Adipose tissue (tissue), 3 donors: ENCODE results near the gene TNIP2. TPM values are rescaled to one million over a fixed set of nuclear protein-coding genes. Genes with fewer than 3 reads are reported as not detected.

Source experiments
- H3K27ac ChIP-seq: one replicate; pipeline ENCODE4 v1.5.1; 2013; ENCODE audit warnings: low read depth, low read length
- WGBS, 3 donors: extraction: QIAGEN DNeasy Blood & Tissue Kit; methylation state at CpG; one replicate each; pipeline ENCODE4 v1.1.7; 2013; 5-methylcytosine and 5-hydroxymethylcytosine counted together
- polyA plus RNA-seq, 3 donors: library from polyadenylated mRNA; stranded (reverse); fragments of 200-250 nt; gene quantifications; one replicate each; pipeline ENCODE4 v1.2.3, GENCODE V29; 2013
- donor health status: healthy with polysubstance abuse.
- donor health status: Bipolar disorder and iron deficiency.
- donor health status: healthy.

The TNIP2 gene, protein sequence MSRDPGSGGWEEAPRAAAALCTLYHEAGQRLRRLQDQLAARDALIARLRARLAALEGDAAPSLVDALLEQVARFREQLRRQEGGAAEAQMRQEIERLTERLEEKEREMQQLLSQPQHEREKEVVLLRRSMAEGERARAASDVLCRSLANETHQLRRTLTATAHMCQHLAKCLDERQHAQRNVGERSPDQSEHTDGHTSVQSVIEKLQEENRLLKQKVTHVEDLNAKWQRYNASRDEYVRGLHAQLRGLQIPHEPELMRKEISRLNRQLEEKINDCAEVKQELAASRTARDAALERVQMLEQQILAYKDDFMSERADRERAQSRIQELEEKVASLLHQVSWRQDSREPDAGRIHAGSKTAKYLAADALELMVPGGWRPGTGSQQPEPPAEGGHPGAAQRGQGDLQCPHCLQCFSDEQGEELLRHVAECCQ
- polyA plus RNA-seq, result 10 to 100 TPM; 18.2 to 52.9 (median 52.5) TPM

DNA sequence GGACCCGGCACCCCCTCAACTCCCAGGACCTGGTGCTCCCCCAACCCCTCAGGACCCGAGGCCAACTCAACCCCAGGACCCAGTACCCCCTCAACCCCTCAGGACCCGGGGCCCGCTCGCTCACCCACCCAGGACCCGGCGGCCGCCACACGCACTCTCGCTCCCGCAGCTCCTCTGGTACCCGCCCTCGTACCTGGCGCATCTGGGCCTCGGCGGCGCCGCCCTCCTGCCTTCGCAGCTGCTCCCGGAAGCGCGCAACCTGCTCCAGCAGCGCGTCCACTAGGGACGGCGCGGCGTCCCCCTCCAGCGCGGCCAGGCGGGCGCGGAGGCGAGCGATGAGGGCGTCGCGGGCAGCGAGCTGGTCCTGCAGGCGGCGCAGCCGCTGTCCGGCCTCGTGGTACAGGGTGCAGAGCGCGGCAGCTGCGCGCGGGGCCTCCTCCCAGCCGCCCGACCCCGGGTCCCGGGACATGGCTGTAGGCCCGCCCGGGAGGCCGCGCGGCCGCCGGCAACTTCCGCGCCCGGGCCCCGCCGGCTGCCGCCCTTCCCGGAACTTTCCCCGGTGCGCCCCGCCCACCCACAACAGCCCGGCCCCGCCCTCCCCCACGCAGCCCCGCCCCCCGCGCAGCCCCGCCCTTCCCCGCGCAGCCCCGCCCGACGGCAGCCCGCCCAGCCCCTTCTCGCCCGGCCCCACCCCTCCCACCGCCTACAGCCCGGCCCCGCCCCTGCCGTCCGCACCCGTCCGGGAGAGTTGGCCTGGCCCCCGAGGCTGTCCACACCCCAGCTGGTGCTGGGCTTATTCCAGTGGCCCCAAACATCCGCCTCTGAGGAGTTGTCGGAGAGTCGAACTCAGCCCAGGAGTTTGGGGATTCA is at the start of gene TNIP2:
TNIP2 (minus strand) TSS at position 516 of the 870 bp plus-strand sequence; CDS start at position 469, 47 bp downstream.
- WGBS, 3 donors, result 0 to 1% (median 1%) methylated on average over 70 to 88 of the region's 96 CpGs
- peak within 1 kb of the TSS; percentile 17 for H3K27ac ChIP-seq

DNA sequence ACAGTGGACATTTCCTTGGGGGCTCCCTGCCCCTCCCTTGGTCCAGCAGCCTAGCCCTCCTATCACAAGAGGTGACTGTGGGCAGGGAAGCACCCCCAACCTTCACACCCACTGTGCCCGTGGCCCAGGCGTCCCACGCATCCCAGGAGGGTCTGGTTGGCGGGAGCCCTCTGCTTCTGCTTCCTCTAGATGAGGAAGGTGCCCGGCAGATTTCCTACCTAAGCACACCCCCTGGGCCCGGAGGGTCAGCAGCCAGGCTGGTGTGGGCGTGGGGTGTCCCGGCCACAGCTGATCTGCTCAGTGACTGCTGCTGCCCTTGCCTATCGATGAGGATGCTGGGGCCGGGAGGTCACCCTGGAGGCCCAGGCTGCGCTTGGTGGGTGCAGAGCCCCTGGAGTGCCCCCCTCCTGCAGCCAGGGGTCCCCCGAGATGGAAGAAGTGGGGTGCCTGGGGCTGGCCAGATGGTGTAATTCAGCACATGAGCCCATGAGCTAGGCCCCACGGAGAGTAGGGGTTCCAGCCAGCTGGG is 48.9 kb upstream of the TNIP2 start:
- no peak overlapping the region for H3K27ac ChIP-seq
- WGBS, 3 donors, result 73 to 79% (median 74%) methylated on average over 13 of the region's 13 CpGs

DNA sequence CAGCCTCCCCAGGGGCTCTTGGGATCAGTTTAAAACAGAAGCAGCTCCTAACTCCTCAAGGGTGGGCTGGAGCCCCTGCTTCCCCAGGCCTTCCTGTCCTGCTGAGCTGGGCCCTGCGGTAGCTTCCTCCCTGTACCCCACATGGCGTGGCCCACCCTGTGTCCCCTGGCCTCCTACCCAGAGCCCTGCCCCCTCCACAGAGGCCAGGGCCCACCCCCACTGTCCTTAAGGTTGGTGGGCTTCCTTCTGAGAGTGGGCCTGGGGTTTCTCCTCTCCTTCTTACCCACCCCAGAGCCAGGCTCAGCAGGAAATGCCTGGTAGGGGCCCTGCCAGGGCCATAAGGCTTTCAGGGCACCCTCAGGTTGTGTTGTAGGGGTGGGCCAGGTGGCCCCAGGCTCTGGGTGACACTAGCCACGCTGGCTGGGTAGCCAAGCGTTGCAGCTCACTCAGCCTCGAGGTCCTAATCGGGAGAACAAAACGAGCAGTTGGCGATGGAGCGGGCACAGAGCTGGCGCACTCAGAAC is 48.4 kb upstream of the TNIP2 start:
- H3K27ac ChIP-seq, result no peak overlapping the region
- WGBS, 3 donors, result 79 to 86% (median 84%) methylated on average over 10 of the region's 10 CpGs

DNA sequence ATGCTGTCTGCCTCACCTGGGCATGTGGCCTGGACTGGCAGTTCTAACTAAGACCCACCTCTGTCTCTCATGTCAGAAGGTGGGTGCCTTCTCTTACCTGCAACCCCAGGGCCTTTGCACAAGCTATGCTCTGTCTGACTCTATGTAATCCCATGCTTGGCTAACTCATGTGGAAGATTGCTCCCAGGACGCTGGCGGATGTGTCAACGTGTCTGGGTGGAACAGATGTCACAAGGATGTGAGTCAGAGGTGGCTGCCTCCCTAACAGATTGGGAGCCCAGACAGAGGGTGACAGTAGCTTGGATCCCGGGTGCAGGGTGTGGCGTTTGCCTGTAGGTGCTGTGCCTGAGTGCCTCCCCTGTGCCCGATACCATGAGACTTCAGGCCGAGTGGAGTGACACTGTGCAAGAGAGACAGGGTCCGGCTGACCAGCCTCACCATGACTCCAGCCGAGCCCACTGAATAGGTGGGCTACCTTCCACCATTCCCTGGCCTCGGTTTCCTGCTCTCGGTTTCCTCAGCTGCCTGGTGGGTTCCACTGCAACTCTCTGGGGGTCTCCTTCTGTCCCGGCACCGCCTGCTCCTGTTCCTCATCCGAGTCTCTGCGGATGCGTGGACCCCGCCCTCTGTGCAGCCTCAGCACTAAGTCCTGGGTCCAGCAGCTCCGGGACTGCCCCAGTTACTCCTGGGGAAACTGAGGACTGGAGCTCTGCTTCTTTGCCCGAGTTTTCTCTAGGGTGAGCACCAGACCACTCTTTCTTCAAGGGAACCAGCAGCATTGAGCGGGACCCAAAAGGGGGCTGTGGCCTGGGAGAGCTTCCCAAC is 47.7 kb upstream of the TNIP2 start:
- WGBS, 3 donors, result 81 to 95% (median 83%) methylated on average over 20 of the region's 20 CpGs
- no peak overlapping the region for H3K27ac ChIP-seq

DNA sequence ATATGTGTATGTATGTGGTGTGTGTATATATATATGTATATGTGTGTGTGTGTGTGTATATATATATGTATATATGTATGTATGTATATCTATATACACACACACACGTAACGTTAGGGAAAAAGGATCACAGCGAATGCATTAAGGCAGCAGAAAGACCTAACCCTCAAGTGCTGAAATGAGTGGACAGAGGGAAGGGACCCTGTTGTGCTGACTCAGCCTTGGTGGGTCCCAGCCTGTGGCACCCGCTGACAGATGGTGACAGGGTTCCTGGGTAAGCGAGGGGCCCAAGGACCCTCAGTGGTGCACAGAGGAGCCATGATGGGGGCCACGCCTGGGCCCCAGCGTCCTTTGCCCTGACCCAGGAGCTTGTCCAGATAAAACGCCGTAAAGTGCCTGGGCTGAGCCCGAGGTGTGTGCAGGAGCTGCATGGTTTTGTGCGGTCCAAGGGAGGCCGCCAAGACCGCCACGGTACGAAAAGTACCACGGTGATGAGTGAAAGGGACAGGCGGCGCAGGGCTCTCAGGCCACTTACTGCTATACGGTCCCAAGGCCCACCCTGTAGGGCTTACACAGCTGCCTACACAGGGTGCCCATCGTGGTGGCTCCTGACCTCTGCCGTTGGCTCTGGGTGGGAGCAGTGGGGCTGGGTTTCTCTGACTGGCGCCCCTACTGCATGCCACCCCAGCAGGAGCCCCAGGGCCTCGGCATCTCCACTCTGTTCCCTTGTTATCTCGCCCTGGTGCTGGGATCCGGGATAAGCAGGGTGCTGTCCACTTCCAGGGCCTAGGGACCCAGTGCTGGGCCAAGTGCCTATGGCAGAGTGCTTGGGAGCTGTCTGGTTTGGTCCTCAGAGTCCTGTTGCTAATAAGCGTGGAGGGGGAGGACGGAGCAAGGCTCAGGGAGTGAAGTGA is 46.7 kb upstream of the TNIP2 start:
- WGBS, 3 donors, result 92 to 93% (median 92%) methylated on average over 27 of the region's 27 CpGs
- no peak overlapping the region for H3K27ac ChIP-seq

DNA sequence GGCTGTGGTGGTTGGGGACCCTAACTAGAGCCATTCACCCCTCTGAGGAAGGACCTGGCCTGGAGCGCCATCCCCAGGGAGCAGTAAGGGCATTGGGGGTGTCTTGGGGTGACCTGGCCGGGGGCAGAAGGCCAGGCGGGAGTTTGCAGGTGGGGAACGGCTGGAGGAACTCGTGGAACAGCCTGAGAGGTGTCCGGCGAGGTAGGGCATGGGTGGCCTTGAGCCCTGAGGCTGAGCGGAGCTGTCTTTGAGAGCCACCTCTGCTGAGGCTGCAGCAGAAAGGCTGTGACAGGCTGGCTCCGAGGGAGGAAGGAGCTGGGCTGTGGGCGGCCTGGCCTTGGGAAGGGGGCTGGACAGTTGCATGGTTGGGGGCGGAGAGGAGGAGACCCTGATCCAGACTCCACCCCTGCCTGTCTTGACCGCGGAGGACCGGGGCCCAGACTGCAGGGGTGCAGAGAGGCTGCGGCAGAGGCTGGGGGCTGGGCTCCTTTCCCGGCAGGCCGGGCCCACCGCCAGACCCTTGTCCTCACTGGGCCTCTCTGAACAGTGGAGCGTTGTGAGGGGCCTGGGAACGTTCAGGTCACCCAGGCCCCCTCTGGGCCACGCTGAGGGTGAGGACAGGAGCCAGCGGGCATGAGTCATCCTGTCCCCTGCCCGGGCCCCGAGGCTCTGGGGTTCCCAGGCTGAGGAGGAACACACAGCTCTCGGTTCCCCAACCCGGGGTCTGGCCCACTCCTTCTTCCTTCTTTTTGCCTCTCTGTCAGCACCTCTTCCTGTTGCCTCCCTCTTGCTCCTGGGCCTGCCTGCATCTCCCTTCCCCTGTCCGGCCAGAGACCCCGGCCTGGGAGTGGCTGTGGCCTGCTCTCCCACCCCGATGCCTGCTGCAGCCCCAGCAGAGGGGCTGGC is 44.8 kb upstream of the TNIP2 start:
- H3K27ac ChIP-seq, result peak overlapping the region; percentile 78
- 18 to 28% (median 19%) methylated on average over 23 to 29 of the region's 29 CpGs for WGBS, 3 donors

DNA sequence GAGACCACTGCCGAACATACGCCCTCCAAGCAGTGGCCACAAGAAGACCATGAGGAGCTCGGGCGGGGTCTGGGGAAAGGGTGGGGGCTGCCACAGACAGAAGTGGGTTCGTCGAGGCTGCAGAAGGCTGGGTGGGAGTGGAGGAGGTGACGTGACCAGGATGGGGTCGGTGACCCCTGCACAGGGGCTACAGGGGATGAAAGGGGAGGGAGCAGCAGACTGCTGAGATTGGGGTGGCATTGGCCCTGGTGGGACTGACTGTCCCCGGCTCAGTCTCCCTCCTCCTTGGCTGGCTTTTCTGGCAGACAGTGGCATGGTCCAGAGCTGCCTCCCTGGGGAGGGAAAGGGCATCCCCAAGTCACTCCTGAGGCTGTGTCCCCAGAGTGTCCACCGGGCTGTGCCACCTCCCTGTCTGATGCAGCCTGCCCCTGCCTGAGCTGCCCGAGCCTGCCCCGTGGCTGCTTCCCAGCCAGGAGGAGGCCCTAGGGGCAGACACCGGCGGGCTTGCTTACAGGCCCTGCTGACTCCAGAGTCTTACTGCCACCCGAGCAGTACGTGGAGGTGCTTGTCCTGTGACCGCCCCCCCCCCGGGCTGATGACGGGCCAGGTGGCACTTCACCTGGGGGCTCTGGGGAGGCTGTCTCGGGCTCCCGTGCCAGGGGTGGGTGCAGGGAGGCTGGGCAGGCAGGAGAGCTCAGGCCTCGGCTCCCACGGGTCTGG is 44.0 kb upstream of the TNIP2 start:
- WGBS, 3 donors, result 44 to 71% (median 46%) methylated on average over 22 to 23 of the region's 23 CpGs
- H3K27ac ChIP-seq, result peak overlapping the region; percentile 86

DNA sequence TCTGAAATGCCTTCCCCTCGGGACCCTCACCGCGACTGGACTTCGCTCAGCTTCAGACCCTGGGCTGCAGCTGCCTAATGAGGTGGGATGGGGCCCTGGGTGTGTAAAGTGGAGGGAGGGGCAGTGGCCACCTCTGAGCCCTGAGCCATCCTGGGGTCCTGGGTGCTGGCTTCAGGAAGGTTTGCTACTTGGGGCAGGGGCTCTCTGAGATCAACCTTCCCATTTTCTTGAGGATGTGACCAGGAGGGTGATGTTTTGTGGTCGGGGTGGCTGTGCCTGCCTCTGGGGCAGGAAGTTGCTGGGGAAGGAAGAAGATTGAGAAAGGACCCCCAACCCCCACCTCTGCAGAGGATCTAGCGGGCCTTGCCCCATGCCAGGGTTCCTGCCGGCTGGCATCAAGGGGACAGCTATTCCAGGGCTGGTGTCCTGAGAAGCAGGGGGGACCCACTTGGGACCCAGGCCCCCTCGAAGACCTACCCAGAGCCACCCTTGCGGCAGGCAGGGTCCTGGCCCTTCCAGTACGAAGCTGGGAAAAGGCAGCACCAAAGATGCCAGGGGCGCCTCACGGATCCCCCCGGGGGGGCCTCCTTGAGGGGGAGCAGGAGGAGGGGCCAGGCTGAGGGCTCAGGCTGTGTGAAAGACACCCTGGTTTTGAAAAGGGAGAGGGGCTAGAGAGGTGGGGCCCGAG is 43.2 kb upstream of the TNIP2 start:
- 45 to 78% (median 52%) methylated on average over 14 of the region's 14 CpGs for WGBS, 3 donors
- H3K27ac ChIP-seq, result peak overlapping the region; percentile 86

DNA sequence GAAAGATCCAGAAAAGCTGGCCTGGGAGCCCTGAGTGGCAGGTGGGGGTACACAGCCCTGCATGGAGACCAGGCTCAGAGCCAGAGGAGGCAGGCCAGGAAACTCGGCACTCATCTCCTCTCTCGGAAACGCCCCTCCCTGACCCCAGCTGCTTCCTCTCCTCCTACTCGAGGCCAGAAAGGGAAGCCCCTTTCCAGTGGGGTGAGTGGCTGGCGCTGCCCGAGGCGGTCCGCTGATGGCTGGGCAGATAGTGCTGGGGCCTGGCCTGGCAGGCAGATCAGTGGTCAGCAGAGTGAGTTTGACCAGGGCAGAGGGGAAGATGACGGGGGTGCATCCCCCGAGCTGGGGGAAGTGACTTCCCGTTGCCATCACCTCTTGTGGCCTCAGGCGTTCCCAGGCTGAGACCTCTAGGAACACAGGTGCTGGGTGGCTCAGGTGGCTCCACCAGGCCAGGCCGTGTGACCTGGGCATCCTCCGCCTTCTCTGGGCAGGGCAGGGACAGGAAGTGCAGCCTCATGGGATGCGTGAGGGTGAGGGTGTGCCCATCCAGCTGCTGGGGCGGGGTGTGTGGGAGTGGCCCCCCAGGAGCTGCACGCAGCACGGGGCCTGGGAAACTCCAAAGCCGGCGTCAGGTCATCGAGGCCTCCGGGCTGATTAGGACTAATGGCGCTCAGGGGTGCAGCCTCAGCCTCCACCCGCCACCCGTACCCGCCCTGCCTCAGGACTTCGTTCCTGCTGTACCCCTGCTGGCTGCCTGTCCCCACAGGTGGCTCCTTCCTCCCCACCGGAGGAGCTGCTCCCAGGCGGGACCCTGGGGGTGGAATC is 42.5 kb upstream of the TNIP2 start:
- 26 to 58% (median 28%) methylated on average over 28 to 29 of the region's 29 CpGs for WGBS, 3 donors

DNA sequence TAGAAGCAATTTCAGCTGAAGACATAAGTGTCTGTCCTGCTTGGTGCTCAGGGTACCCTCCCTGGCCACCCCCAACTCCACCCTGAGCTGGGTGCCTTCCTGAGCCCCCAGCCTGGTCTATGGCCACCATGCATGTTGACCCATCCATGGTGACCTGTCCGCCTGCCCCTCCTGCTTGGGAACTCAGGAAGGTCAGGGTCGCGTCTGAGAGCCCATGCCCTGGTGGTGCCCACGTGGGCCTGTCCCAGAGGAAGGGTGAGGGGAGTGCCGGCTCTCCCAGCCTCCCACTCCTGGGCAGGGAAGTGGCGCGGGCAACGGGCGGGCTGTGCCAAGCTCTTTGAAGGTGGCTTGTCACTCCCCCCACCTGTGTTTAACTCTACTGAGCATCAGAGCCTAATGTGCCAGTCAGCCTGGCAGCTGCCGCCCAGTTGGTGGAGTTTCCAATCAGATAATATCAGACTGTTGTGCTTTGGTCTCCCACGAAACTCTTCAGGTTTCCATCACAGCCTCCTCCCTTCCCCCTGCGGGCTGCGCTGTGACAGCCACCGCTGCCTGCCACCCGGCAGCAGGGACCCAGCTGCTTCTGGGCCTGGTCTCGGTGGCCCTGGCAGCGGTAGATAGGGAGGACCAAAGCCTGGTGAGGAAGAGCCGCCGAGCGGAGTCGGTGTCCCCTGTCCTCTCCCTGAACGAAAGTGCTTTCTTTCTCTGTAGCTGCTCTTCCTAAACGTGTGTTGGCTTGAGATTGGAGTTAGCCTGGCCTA is 41.6 kb upstream of the TNIP2 start:
- H3K27ac ChIP-seq, result peak overlapping the region; percentile 62
- 34 to 44% (median 39%) methylated on average over 23 of the region's 23 CpGs for WGBS, 3 donors

More for the DNA sequence above, 42.5 kb upstream of the TNIP2 start:
- H3K27ac ChIP-seq, result peak overlapping the region; percentile 86

DNA sequence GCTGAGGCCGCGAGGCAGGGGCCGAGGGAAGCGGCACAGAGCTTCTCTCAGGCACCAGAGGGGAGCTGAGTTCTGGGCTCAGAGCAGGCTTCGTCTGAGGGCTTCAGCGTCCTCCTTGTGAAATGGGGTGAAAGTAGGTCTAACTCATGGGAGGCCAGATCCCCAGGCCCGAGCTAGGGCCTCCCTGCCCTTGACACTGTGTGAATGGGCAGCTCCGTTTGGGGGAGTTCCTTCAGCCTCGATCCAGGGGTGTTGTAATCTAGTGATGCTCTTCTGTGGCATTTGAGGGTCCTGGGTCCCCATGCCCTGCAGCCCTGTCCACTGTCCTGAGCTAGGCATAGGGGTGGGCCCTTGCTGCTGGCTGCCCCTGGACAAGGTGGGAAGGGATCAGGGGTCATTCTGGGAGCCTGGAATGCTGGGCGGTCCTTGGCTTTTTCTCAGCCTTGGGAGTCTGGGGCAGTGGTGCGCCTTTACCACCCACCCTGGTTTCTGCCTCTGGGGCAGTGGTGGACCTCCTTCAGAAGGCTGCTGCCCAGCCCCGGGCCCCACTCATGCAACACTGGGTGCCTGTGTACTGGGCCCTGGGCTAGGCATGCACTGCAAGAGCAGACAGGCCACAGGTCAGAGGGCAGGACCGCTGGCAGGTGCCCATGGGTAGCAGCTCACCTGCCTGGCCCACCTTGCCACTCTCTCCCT is 40.9 kb upstream of the TNIP2 start:
- 59 to 78% (median 78%) methylated on average over 13 of the region's 13 CpGs for WGBS, 3 donors
- H3K27ac ChIP-seq, result no peak overlapping the region

DNA sequence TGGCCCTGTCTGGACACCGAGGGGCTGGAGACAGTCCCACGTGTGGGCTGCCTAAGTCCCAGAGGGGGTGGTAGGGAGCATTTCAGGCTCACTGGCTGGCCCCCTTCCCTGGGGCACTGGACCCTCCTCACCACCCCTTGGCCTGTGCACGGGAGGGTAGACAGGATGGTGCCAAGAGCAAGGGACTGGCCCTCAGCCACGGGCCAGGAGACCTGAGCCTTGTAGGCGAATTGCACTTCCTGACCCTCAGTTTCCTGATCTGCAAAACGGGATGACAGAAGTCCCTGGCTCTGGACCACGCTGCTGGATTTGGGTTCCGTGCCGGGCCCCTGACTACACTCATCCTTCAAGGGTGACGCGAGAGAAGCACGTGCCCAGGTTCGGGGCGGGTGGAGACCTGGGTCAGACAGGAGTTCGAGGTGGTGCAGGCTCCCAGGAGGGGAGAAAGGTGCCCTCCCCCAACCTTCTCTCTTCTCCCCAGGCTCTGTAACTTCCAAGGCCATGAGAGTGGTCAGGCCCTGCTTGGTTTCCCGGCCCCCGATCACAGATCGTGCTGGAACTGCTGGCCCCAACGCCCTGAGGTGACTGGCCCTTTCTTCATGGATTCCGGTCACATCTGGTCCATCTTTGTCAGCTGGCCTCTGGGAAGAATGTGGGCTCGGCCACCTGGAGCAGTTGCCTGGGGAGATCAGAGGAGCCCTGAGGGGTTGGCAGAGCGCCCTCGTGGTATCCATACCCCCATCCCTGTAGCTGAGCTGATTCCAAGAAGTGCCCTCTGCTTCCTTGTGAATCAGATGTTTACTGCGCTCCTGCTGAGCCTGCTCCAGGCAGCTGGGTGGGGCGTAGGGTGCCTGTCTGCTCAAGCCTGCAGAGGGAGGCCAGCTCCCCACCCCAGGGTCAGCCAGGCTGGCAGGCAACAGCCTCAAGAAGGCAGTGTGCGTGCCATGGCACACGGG is 40.0 kb upstream of the TNIP2 start:
- H3K27ac ChIP-seq, result no peak overlapping the region
- WGBS, 3 donors, result 54 to 66% (median 55%) methylated on average over 27 of the region's 27 CpGs
